GM12892 (cell line): ENCODE measurements around the gene GSC2.

Source experiments
- DNase-seq: peaks from one replicate; pipeline ENCODE4 v3.0.0; 2011; ENCODE audit not compliant: insufficient read length
- FAIRE-seq: peaks from 2 replicates; lab custom pipeline; 2011; peaks lifted over from hg19 to GRCh38; lab: Jason Lieb, UNC
- POLR2A ChIP-seq: IDR thresholded peaks from 2 replicates; pipeline ENCODE4 v1.6.1; 2011; ENCODE audit warnings: low read depth, low read length, control low read depth
- POLR2AphosphoS5 ChIP-seq: IDR thresholded peaks from 2 replicates; pipeline ENCODE4 v1.6.1; 2011; ENCODE audit warnings: low read depth, low read length, control low read depth
- TAF1 ChIP-seq: IDR thresholded peaks from 2 replicates; pipeline ENCODE4 v1.6.1; 2011; ENCODE audit warnings: low read depth, mild to moderate bottlenecking, control low read depth, low read length, borderline replicate concordance

GSC2 gene

GRCh38 chr22:19126309-19127273 lies 23.5 kb downstream of the GSC2 start:
- TF ChIP-seq POLR2AphosphoS5 (no peak), TAF1 (no peak), POLR2A (no peak)
- DNase-seq (no peak), FAIRE-seq (no peak)

- DNase-seq (no peak), FAIRE-seq (no peak)
- TF ChIP-seq POLR2A (no peak), POLR2AphosphoS5 (no peak), TAF1 (no peak)
Observed at GRCh38 chr22:19125474-19126308, 24.4 kb downstream of the GSC2 start.

GRCh38 chr22:19125011-19125410 lies 25.1 kb downstream of the GSC2 start:
- FAIRE-seq, result no peak

GRCh38 chr22:19124377-19124776 lies 25.7 kb downstream of the GSC2 start:
- DNase-seq (no peak), FAIRE-seq (no peak)
- TF ChIP-seq POLR2A (no peak), POLR2AphosphoS5 (no peak), TAF1 (no peak)

More at GRCh38 chr22:19125011-19125410, 25.1 kb downstream of the GSC2 start:
- no peak for DNase-seq
- TF ChIP-seq POLR2AphosphoS5 (no peak), TAF1 (no peak), POLR2A (no peak)

GRCh38 chr22:19123936-19124335 lies 26.2 kb downstream of the GSC2 start:
- TF ChIP-seq POLR2AphosphoS5 (no peak), TAF1 (no peak), POLR2A (no peak)
- FAIRE-seq (no peak), DNase-seq (no peak)

GRCh38 chr22:19122752-19123492 lies 27.2 kb downstream of the GSC2 start:
- TF ChIP-seq POLR2A, result no peak
- no peak for TF ChIP-seq TAF1
- no peak for TF ChIP-seq POLR2AphosphoS5
- peak; percentile 5 for FAIRE-seq
- no peak for DNase-seq

GRCh38 chr22:19122143-19122751 lies 27.8 kb downstream of the GSC2 start, which contains the start of gene DGCR2:
Gene DGCR2 (minus strand): TSS chr22:19122412. CDS start chr22:19122206, 206 bp downstream.
- DNase-seq (peak; percentile 99), FAIRE-seq (peak; percentile 97)
- TF ChIP-seq TAF1 (peak; percentile 45; the same call in 1 of the 2 replicates), POLR2A (peak; percentile 92), POLR2AphosphoS5 (peak; percentile 82)

GRCh38 chr22:19121631-19122142 lies 28.4 kb downstream of the GSC2 start:
- TF ChIP-seq TAF1 (no peak), POLR2A (no peak), POLR2AphosphoS5 (no peak)
- FAIRE-seq (no peak), DNase-seq (no peak)

GRCh38 chr22:19120829-19121630 lies 29.1 kb downstream of the GSC2 start:
- FAIRE-seq, result no peak
- TF ChIP-seq TAF1, result no peak
- no peak for TF ChIP-seq POLR2AphosphoS5
- TF ChIP-seq POLR2A, result no peak
- DNase-seq, result no peak

GRCh38 chr22:19119949-19120348 lies 30.1 kb downstream of the GSC2 start:
- FAIRE-seq (no peak), DNase-seq (no peak)
- TF ChIP-seq POLR2AphosphoS5, result no peak
- no peak for TF ChIP-seq TAF1
- no peak for TF ChIP-seq POLR2A
